Stimulated activated CD8-positive, alpha-beta memory T cell treated with anti-CD3 and anti-CD28 coated beads, Interleukin-2, amount 100 ng/mL, for 48 hours (primary cell): ENCODE results near the gene C2orf76.

ENCODE experiments used
- DNase-seq, 2 donors: peaks; one replicate each; pipeline ENCODE4 v3.0.0-alpha.2; 2020; ENCODE audit warnings: low read depth in 2 of 2

The C2orf76 gene

DNA sequence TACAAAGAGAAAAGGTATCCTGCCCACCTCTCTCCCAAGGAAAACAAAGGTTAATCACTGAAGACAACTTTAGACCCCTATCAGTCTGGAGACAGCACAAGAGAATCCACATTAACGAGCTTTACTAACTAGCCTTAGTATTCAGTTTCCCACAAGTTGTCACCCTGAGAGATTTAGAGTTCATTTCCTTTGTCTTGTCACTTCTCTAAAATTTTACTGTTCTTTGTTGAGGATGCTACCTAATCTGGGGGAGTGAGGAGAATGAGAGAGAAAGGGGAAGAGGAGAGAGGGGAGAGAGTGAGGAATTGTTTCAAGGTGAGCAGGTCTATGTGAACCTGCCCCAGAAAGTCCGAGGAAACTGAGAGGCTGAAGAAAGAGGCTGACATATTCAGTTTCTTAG lies 28.4 kb downstream of the C2orf76 start:
- DNase-seq, result no peak

DNA sequence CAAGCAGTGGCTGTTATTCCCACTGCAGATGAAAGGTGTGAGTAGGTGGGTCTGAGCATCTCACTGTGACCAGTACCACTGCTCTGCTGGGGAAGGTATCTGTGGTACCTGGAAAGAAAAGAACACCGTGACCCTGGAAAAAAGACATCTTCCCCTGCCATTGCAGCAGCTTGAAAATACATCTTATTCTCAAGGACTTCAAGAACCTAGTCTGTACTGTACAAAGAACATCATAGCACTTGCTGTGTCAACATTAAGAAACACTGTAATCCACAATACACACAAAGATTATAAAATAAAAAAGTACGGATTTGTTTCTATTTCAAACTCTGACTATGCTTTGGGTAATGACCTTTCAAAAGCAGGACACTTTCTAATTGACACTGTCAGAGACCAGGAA lies 28.9 kb downstream of the C2orf76 start:
- no peak for DNase-seq

DNA sequence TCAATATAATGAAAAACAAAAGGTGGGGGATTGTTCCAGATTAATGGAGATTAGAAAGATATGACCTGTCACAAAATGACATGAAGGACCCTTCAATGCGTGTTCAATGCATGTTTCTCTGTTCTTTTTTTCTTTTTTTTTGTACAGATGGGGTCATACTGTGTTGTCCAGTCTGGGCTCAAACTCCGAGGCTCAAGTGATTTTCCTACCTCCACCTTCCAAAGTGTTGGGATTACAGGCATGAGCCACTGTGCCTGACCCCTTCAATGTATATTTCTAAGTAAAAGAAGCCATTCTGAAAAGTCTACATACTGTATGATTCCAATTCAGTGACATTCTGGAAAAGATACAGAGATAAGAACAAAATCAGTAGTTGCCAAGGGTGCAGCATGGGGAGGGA lies 32.8 kb downstream of the C2orf76 start:
- DNase-seq, result no peak

DNA sequence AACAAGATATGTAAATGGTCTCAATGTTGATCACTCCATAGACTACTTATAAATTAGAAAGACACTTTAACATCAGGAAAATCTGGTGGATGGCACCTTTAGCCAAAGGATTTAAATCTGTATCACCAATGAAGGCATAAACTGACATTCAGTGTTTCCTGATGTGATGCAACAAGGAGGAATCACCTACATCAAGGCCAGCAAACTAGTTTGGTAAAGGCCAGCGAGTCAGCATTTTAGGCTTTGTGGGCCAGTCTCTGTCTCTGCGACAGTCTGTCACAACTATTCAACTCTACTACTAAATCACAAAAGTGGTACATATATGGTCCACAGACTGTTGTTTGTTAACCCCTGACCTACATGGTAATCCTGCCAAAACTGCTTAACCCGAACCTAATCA lies 33.3 kb downstream of the C2orf76 start:
- DNase-seq, result no peak

DNA sequence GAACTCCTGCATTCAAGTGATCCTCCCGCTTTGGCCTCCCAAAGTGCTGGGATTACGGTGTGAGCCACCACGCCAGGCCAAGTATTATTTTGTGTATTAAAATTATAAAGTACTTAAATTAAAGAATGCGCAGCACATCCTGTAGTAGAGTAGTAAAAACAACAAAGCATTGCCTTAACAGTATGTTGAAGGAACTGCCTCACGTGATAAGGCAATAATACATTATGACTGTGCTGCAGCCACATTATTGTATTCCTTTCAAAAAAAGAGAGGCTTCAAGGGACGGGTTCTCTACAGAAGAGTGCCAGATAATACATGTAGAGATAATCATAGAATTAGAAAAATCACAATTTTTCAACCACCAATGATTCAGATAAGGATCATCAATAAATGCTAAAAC lies 33.7 kb downstream of the C2orf76 start:
- DNase-seq, result no peak

DNA sequence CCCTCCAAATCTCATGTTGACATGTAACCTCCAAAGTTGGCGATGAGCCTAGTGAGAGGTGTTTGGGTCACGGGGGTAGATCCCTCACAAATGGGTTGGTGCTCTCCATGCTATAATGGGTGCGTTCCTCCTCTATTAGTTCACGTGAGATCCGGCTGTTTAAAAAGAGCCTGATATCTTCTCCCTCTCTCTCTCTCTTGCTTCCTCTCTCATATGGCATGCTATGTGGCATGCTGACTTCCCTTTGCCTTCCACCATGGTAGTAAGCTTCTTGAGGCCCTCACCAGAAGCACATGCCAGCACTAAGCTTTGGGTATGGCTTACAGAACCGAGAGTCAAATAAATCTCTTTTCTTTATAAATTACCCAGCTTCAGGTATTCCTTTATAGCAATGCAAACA lies 39.2 kb downstream of the C2orf76 start:
- no peak for DNase-seq

DNA sequence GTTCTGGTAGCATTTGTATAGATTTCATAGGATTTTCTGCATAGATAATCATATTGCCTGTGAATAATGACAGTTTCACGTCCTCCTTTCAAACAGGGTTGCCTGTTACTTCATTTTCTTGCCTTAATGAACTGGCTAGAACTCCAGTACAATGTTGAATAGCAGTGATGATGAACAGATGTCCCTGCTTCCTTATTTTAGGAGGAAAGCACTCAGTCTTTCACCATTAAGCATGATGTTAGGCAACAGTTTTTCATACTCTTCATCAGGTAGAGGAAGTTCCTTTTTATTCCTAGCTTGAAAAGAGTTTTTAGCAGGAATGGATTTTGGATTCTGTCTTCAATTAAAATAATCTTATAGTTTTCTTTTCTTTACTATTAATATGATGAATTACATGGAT lies 39.7 kb downstream of the C2orf76 start:
- no peak for DNase-seq

DNA sequence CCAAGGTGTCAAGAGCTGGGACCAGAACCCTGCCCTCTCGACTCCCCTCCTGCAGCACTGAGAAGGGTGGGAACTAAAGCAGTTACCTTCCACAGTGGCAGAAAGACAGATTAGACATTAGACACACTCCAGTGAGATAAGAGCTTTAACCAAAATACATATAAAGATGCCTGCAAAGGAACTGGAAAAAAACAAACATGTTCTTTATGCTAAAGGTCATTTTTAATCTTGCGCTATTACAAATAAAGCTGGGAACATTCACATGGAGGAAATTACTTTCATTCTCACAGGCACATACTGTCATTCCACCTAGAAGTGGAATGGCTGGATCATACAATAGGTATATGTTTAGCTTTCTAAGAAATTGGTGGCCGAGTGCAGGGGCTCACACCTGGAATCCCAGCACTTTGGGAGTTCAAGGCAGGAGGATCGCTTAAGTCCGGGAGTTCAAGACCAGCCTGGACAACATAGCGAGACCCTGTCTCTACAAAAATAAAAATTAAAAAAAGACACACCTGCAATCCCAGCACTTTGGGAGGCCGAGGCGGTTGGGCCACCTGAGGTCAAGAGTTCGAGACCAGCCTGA lies 41.9 kb downstream of the C2orf76 start:
- no peak for DNase-seq

DNA sequence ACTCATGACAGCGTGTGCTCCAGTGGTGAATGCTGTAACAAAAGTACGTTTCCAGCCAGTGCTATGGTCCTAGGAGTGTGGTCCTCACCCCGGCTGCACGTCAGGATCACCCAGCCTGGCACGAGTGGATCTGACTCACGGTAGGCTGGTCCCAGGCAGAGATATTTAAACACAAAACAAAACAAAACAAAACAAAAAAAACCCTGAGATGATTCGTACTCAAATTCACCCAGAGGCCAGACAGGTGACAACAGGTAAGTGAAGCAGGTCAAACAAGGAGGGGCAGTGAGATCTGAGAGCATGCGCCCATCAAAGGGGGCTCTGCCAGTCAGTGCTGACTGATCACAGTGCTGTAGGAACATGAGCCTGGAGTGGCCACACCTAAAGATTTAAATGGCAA lies 43.2 kb downstream of the C2orf76 start:
- DNase-seq, result no peak

DNA sequence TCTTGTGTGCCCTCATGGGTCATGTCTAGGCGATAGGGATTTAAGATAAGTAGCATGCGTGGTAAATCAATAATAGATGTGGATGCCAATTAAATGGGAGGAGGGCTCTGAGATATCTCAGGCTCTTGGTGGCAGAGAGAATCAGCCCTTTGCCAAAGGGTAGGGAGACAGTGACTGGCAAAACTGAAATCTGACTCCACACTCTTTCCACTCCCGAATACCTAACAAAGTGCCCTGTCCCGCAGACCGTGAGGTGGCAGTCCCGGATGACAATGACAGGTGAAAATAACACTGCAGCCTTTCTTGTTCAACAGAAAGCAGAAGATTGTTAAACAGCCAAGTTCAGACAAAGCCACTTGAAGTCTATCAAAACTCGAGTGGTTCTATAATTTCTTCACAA lies 47.0 kb downstream of the C2orf76 start:
- no peak for DNase-seq

DNA sequence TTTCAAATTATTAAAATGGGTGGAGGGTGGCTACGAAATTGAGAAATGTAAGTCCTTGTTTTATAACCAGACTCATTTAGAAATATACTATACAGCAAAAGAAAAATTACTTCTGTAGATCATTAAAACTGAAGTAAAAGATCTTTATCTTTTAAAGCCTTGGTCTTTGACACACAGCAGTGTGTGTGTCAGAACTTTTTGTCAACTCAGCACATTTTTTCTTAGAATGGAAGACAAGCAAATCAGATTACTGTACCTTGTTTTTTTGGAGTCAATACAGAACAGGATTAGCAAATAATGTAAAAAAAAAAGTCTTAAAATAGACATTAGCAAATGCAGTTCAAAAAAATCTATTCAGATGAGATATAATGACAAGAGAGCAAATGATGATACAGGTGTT lies 49.1 kb downstream of the C2orf76 start:
- DNase-seq, result no peak

DNA sequence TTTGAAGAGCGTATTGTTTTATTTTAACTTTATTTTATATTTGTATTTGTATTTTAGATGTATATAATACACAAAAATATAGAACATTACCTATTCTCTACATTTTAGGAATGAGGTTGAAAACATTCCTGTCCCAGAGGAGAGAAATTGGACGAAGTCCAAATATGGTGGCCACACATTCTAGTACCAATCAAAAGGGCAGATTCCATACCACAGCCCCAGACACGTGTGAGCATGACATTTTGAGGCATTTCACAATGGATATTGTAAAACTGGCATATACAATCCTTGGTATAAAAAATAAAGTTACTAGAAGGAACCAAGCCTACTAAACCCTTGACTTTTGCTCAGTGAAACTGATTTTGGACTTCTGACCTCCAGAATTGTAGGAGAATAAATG lies 50.6 kb downstream of the C2orf76 start:
- no peak for DNase-seq

DNA sequence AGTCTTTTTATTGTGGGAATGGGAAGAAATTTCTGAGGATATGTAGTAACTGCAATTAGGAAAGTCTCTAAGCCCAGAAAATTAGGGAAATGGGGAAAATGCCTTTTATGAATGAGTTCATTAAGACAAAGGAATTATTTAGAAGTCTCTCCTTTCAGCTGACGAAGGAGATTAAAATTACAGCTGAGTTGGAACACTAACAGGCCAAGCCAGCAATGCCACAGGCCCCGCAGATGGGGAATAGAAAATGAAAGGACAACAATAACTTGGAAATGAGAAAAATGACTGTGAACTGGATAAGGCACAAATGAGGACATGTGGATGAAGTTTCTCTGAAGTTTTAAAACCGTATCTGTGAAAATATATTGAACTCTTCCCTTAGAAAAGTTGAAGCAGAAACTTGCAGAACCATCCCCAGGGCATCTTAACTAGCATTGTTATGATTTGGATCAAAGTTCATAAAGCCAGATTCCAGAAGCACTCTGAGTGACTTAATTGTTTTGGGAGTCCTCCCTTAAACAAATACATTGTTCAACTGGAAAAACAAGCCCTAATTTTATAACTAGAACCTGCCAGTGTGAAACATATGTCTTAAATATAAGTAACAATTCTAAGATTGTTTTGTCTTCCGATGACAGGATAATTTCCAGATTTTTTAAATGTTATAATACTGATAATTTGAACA lies 51.3 kb downstream of the C2orf76 start:
- no peak for DNase-seq

DNA sequence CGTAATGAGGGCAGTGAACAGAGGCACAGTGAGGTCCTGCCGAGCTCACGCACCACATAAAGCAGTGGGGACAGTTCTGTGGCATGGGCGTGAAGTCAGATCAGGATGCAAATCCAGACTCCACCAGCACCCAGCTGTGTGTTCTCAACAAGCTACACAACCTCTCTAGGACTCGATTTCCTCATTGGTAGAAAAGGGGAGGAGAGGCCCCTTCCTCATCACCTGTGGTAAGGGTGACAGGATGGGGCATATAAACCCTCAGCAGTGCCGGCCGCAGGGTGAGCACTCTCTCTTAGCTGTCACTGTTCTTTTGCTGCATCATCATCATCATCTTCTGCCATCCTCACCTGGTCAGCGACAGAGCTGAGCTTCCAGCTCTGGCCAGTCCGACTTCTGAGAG lies 54.8 kb downstream of the C2orf76 start:
- DNase-seq, result no peak

DNA sequence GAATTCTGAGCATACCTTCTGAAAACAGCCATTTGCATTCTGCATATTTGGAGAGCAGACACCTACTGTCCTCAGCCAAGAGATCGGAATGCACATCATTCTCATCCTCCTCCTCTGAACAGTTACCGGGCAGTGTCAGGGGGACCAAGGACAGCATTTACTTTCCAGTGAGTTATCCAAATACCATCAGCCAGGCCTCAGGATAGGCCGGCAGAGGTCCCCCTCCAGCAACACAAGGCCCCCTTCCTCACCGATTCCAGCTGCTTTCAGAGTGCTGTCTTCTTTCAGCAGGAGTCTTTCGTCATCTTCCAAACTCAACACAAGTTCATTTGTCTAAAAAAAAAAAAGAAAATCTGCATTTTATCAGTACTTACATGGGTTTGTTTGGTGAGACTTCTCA lies 55.3 kb downstream of the C2orf76 start:
- no peak for DNase-seq

DNA sequence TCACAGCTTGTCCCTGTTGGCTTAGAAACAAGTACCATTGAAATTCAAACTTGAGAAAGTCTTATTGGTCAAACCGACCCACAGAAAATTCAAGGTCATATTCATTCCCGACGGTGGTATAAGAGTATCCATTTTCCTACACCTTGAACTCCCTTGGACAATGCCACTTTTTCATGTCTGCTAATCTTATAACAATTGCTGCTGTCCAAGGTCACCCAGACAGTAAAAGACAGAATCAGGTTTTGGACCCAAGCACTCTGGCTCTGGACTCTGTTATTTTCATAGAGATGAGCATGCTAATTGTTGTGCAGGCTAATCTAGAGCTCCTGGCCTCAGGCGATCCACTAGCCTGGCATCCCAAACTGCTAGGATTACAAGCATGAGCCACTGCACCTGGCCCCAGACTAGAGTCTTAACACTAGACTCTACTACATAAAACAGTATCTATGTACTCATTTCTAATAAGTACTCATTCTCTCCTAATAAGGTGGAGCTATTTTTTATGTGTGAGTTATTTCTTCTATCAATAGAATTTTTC lies 57.8 kb downstream of the C2orf76 start:
- DNase-seq, result no peak

DNA sequence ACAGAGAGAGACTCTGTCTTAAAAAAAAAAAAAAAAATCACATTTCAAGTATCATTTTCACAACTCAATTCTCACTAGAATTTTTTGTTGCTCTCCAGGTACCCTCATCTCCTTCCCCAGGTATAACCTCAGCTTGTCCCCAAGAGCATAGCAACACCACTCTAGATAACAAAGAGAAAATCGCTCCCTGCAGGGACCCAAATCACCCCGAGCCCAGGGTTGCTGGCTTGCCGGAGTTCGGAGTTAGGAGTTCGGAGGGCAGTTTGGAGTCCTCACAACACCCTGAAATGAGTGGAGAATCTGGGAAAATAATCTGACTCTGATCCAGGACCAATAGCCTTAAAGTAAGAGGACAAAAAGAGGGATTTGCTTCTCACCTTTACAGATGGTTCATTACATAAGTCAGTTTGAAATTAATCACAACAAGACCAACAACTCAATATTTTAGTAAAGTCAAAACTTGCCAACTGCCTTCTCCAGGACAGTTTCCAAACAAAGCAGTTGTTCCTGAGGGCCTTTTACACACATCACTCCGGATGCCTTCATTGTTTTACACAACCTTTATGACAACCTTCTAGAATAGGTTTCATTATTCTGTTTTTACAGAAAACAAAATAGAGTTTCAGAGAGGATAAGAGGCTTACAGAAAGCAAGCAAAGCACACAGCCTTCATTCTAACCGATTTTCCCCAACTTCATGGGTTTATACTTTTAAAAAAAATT lies 59.1 kb downstream of the C2orf76 start:
- DNase-seq, result no peak

DNA sequence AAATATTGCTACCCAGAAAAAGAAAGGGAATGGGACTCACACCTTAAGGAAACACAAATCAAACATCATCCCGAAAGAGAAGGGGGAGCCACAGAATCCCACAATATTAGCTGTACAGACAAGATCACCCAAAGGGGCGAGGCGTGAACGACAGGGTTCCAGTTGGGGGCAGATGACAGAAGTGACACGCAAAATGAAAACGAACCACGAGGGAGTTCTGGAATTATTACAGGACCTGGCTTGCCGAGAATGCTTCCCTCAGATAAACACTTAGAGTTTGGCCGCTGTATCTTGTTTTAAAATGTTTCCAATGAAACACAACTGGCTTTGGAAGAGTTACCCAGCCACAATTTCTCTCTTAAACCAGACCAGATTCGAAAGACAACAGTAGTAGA lies 60.4 kb downstream of the C2orf76 start:
- no peak for DNase-seq

DNA sequence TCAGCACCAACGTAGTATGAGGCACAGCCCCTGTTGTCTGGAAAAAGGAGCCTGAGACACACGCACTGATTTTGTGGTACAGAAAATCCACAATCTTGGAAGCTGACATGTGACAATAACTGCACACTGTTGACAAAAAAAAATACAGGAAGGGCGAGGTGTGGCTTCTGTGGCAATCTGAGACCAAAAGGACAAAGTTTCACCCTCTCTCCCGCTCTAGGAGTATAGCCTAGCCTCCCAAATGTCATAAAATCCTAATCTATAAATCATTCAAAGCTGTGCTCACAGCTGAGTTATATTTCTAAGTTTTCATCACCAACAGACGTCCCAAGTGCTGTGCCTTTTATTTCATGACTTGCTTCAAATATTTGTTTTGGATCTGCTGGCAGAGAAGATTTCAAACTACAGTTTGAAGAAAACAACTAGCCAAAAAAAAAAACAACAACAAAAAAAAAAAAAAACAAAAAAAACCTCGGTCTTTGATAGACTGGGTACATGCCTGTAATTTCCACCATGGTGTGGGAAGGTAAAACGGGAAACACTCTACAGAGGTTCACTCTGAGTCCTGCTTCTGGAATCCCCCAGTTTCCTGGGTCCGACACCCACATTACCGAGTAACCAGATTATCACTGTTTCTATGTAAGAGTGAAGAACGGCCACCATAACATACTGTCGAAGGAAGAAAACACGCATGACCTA lies 61.0 kb downstream of the C2orf76 start:
- no peak for DNase-seq

DNA sequence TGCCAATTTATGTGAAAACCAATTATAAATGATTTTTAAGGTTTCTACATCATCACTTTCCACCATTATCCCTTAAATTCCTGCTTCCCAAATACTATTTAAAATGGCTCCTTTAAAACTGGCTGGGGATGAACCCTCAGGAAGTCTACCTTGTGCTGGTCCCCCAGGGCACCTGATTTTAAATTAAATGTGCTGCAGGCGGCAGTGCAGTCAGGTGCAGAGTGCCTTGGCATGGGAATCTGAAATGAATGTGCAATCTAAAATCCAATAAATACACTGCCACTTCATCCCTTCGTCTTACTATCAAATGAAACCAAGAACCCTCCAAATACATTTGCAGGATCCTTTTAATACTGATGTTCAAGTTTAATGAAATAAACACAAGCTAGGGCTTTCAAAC lies 61.8 kb downstream of the C2orf76 start:
- no peak for DNase-seq

DNA sequence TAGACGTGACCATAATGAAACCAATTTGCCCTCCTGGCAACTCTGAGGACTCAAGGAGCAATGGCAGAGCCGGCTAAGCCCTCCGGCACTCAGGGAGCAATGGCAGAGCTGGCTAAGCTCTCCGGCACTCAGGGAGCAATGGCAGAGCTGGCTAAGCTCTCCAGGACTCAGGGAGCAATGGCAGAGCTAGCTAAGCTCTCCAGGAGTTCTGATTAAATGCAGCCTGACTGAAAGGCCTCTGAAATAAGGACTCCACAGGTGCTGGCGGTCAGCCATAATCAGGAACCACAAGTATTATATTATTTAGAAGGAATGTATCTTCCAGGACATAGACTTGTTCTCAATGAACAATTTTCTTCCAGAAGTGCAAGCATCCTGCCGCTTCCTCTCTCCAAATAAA lies 65.2 kb downstream of the C2orf76 start:
- DNase-seq, result no peak

DNA sequence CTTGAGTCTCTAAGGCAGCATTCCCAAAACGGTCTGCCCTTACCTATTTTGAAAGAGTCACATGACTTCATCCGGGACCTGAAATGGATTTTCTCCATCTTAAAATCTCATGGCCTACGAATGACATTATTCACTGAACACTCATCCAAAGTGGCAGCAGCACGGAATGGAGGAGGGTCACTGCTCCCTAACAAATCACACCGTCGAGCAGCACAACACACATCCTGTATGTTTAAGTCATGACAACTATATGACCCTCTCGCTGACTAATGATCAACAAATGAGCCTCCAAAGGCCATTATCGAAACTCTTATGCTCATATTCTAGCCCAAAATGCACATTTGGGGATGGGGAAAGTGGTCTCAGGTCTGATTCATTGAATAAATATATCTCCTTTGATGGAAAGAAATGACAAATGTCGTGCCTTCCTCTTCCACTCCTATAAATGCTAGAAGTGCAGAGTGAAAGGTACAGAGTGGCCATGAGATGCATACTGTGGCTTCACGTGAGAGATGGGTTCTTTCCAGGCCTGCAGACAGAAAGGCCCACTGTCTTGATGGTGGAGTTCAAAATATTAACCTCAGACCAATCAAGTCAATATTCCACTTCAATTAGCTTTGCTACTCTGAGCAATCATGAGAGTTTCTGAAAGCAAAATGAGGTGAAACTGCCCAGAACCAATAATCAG lies 70.8 kb downstream of the C2orf76 start:
- no peak for DNase-seq
